MM.1S (cell line): Measurements from ENCODE around the gene BRF1.

Source experiments
- DNase-seq: peaks from one replicate; pipeline ENCODE4 v3.0.0-alpha.2; 2015
- H2AFZ ChIP-seq: fragments of 300-600 bp; sonication (generic); 2 replicates; pipeline ENCODE4 v1.6.0; 2016; ENCODE audit warnings: antibody characterized with exemption, low read length
- H3F3A ChIP-seq: fragments of 300-600 bp; sonication (generic); 2 replicates; pipeline ENCODE4 v1.6.1; 2016; ENCODE audit warnings: mild to moderate bottlenecking, antibody characterized with exemption, low read length, moderate library complexity, mixed read lengths; ENCODE audit not compliant: insufficient read depth
- H3K27ac ChIP-seq: fragments of 300-600 bp; sonication (generic); 2 replicates; pipeline ENCODE4 v1.5.1; 2016; ENCODE audit warnings: mild to moderate bottlenecking, low read length
- H3K27me3 ChIP-seq: fragments of 300-600 bp; sonication (generic); replicated peaks from 2 replicates; pipeline ENCODE4 v1.6.0; 2016; ENCODE audit warnings: low read length; ENCODE audit not compliant: insufficient read depth
- H3K36me3 ChIP-seq: fragments of 300-600 bp; sonication (generic); replicated peaks from 2 replicates; pipeline ENCODE4 v1.6.1; 2016; ENCODE audit warnings: mild to moderate bottlenecking, low read length, mixed read lengths; ENCODE audit not compliant: insufficient read depth
- H3K4me1 ChIP-seq: fragments of 300-600 bp; sonication (generic); 2 replicates; pipeline ENCODE4 v1.6.1; 2016; ENCODE audit warnings: low read length, mixed read lengths
- H3K4me2 ChIP-seq: fragments of 300-600 bp; sonication (generic); 2 replicates; pipeline ENCODE4 v1.6.0; 2016; ENCODE audit warnings: low read depth, low read length
- H3K4me3 ChIP-seq: fragments of 300-600 bp; sonication (generic); 2 replicates; pipeline ENCODE4 v1.5.1; 2016; ENCODE audit warnings: low read length, mixed read lengths
- H3K79me2 ChIP-seq: fragments of 300-600 bp; sonication (generic); 2 replicates; pipeline ENCODE4 v1.6.1; 2016; ENCODE audit warnings: mixed run types, low read length, mixed read lengths
- H3K9ac ChIP-seq: fragments of 300-600 bp; sonication (generic); 2 replicates; pipeline ENCODE4 v1.6.1; 2016; ENCODE audit warnings: low read length, mixed read lengths
- H3K9me2 ChIP-seq: fragments of 300-600 bp; sonication (generic); replicated peaks from 2 replicates; pipeline ENCODE4 v1.6.1; 2016; ENCODE audit warnings: mild to moderate bottlenecking, low read length, mixed read lengths; ENCODE audit not compliant: insufficient read depth
- H3K9me3 ChIP-seq: fragments of 300-600 bp; sonication (generic); replicated peaks from 2 replicates; pipeline ENCODE4 v1.6.1; 2016; ENCODE audit warnings: mild to moderate bottlenecking, low read length, mixed read lengths; ENCODE audit not compliant: insufficient read depth
- H4K20me1 ChIP-seq: fragments of 300-600 bp; sonication (generic); 2 replicates; pipeline ENCODE4 v1.6.1; 2016; ENCODE audit warnings: mild to moderate bottlenecking, low read length, moderate library complexity, mixed read lengths; ENCODE audit not compliant: insufficient read depth
- EZH2 ChIP-seq: fragments of 300-600 bp; sonication (generic); optimal IDR thresholded peaks from 2 replicates; pipeline ENCODE3; 2017; ENCODE audit warnings: low read depth, mild to moderate bottlenecking, antibody characterized with exemption, low read length, mixed read lengths
- EZH2phosphoT487 ChIP-seq: fragments of 300-600 bp; sonication (generic); IDR thresholded peaks from 2 replicates; pipeline ENCODE4 v1.6.1; 2018; ENCODE audit warnings: antibody characterized with exemption, low read length
- TF ChIP-seq, protein P1 (sequence below): fragments of 300-600 bp; sonication (generic); IDR thresholded peaks from 2 replicates; pipeline ENCODE4 v1.5.1; 2016; ENCODE audit warnings: antibody characterized with exemption, low read length, mixed read lengths

Gene BRF1

DNA sequence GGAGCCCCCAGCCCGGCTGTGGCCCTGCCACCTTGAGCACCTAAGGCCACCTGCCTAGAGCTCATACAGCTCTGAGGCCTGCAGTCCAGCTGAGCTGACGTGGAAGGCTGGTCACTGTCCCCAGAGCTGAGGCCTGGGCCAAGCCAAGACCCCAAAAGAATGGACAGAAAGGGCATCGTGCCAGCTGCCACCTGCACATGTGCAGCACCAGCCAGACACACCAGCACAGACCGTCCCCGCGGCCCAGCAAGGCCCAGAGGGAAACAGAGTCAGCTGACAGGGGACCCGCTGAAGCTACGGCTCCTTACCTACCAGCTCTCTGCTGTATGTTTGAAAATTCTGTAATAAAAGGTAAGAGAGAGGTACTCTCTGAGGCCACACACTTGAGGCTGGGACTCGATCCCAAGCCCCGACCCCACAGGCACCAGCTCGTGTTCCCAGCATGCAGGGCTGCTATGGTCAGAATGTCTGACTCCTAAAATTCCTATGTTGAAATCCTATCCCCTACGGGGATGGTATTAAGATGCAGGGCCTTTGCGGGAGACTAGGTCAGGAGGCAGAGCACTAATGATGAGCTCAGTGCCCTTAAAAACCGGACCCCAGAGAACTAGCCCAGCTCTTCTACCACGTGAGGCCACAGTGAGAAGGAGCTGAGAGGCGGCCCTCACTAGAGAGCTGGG is 25.4 kb downstream of the BRF1 start:
- H3K4me1 ChIP-seq = no peaks in the 10 kb centered on the region
- H3K9me2 ChIP-seq = no peaks in the 10 kb centered on the region
- DNase-seq = no peak
- H3K4me2 ChIP-seq = no peak overlapping the region
- TF ChIP-seq EZH2 (no peak), EZH2phosphoT487 (no peak)
- TF ChIP-seq, protein P1, sequence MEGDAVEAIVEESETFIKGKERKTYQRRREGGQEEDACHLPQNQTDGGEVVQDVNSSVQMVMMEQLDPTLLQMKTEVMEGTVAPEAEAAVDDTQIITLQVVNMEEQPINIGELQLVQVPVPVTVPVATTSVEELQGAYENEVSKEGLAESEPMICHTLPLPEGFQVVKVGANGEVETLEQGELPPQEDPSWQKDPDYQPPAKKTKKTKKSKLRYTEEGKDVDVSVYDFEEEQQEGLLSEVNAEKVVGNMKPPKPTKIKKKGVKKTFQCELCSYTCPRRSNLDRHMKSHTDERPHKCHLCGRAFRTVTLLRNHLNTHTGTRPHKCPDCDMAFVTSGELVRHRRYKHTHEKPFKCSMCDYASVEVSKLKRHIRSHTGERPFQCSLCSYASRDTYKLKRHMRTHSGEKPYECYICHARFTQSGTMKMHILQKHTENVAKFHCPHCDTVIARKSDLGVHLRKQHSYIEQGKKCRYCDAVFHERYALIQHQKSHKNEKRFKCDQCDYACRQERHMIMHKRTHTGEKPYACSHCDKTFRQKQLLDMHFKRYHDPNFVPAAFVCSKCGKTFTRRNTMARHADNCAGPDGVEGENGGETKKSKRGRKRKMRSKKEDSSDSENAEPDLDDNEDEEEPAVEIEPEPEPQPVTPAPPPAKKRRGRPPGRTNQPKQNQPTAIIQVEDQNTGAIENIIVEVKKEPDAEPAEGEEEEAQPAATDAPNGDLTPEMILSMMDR = no peak
- H4K20me1 ChIP-seq = no peaks in the 10 kb centered on the region
- no peak overlapping the region for H3K4me3 ChIP-seq
- H3K27me3 ChIP-seq = no peaks in the 10 kb centered on the region
- H3K36me3 ChIP-seq = no peaks in the 10 kb centered on the region
- no peaks in the 10 kb centered on the region for H3K79me2 ChIP-seq
- no peaks in the 10 kb centered on the region for H3F3A ChIP-seq
- H3K27ac ChIP-seq = no peak overlapping the region
- no peak overlapping the region for H3K9ac ChIP-seq
- H3K9me3 ChIP-seq = no peaks in the 10 kb centered on the region
- H2AFZ ChIP-seq = no peak overlapping the region

DNA sequence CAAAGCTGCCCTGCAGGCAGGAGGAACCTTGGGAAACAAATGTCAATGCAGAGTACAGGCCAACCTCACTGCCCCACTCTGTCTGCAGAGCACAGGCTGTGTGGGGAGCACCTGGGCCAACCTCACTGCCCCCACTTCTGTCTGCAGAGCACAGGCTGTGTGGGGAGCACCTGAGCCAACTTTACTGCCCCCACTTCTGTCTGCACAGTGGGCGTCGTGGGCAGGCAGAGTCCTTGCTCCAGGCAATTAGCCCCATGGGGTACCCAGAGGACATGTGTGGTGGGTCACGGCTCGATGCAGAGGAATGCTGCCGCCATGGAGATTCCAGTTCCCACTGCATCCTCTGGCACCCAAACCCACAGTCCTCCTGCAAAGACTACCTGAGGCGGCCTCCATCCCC is 26.2 kb downstream of the BRF1 start:
- Histone ChIP-seq H3K27me3 (no peaks in the 10 kb centered on the region), H3K36me3 (no peaks in the 10 kb centered on the region), H3K9me2 (no peaks in the 10 kb centered on the region), H3K79me2 (no peaks in the 10 kb centered on the region), H4K20me1 (no peaks in the 10 kb centered on the region), H3K4me3 (no peak overlapping the region), H2AFZ (no peak overlapping the region), H3K4me1 (no peaks in the 10 kb centered on the region), H3K4me2 (no peak overlapping the region), H3K9ac (no peak overlapping the region), H3F3A (no peaks in the 10 kb centered on the region), H3K27ac (no peak overlapping the region), H3K9me3 (no peaks in the 10 kb centered on the region)
- DNase-seq = no peak
- TF ChIP-seq EZH2phosphoT487 (no peak), EZH2 (no peak)
- TF ChIP-seq, protein P1 = no peak

DNA sequence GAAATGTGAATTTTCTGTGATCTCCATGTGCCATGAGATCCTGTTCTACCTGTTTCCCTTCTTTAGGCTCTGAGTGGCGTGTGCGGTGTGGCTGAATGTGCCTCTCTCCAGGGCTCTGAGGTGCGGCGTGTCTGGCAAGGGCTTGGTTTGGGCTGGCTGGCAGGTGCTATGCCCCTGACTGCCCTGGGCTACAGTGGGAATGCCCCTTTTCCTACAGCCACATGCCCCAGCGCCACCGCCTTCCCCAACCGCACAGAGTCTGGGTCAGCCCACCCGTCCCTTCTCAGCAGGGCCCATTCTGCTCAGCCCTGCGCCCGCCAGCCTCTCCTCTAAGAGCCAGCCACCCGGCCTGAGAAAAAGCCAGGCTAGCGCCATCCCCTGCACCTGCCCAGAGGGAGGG is 27.7 kb downstream of the BRF1 start:
- H3K4me1 ChIP-seq = no peaks in the 10 kb centered on the region
- no peaks in the 10 kb centered on the region for H3F3A ChIP-seq
- H3K9ac ChIP-seq = no peak overlapping the region
- no peak overlapping the region for H3K27ac ChIP-seq
- no peak overlapping the region for H3K4me2 ChIP-seq
- no peaks in the 10 kb centered on the region for H3K9me2 ChIP-seq
- H3K27me3 ChIP-seq = no peaks in the 10 kb centered on the region
- no peaks in the 10 kb centered on the region for H3K9me3 ChIP-seq
- TF ChIP-seq EZH2phosphoT487 = no peak
- TF ChIP-seq, protein P1 = no peak
- no peak for TF ChIP-seq EZH2
- H4K20me1 ChIP-seq = no peaks in the 10 kb centered on the region
- H3K79me2 ChIP-seq = no peaks in the 10 kb centered on the region
- no peak for DNase-seq
- H3K4me3 ChIP-seq = no peak overlapping the region
- no peaks in the 10 kb centered on the region for H3K36me3 ChIP-seq
- no peak overlapping the region for H2AFZ ChIP-seq
